ENCODE results near the gene IPO11.

DNA sequence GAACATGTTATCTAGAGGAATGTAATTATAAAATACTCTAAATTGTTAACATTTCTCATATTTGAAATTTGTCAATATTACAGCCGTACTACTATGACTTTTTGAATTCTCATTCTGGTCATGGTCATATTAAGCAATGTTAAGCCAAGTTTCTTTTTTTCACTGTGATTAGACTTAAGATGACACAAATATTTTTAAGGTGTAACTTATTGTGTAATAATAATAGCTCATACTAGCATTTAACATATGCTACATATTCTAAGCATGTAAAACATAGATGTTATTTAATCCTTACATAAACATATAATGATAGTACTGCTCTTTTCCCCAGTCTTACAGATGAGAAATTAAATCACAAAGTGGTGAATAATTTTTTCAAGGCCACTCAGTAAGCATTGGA lies 130.2 kb downstream of the IPO11 start:
- TF ChIP-seq, protein P1, sequence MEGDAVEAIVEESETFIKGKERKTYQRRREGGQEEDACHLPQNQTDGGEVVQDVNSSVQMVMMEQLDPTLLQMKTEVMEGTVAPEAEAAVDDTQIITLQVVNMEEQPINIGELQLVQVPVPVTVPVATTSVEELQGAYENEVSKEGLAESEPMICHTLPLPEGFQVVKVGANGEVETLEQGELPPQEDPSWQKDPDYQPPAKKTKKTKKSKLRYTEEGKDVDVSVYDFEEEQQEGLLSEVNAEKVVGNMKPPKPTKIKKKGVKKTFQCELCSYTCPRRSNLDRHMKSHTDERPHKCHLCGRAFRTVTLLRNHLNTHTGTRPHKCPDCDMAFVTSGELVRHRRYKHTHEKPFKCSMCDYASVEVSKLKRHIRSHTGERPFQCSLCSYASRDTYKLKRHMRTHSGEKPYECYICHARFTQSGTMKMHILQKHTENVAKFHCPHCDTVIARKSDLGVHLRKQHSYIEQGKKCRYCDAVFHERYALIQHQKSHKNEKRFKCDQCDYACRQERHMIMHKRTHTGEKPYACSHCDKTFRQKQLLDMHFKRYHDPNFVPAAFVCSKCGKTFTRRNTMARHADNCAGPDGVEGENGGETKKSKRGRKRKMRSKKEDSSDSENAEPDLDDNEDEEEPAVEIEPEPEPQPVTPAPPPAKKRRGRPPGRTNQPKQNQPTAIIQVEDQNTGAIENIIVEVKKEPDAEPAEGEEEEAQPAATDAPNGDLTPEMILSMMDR (IDR thresholded peaks at IDR 0.05; ENCODE audit: low read length) = no peak
- no peak for TF ChIP-seq EZH2 (IDR thresholded peaks at IDR 0.05; ENCODE audit: borderline replicate concordance, low read length)

Measured in OCI-LY1 (cell line).